ENCODE measurements around the gene JMJD1C. TPM values are rescaled to one million over a fixed set of nuclear protein-coding genes. Genes with fewer than 3 reads are reported as not detected.

The JMJD1C gene
- total and polyA plus RNA-seq, 4 experiments from 2014 or later = 22.8 to 115 (median 84.5) TPM

DNA sequence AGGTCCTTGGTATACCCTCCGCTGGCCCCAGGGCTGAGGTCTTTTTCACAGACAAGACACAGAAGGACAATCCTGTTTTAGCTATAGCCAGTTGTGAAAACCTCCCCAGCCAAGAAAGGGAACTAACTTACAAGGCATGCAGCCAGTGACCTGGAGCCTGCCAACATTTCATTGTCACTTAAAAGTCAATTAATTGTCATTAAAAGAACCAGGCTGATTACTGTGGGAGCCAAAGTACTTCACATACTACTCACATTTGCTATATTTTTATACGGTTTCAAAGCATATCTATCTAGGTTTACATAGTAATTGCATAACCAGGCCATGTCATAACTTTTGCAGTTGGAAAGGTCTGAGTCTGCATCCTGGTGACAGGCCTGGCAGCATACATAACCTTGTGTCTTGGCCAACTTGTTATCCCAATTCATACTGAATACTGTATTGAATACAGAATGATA, 301.6 kb downstream of the JMJD1C start:
- Mint-ChIP-seq H3K4me3 (no peak overlapping the region), H3K36me3 (peaks cover 11 to 35% of the 10 kb centered on the region in 2 donors), H3K27me3 (no peaks in the 10 kb centered on the region), H3K9me3 (peaks cover 0 to 2% (median 0%) of the 10 kb centered on the region in 8 donors), H3K4me1 (peaks cover 3 to 6% (median 5%) of the 10 kb centered on the region in 4 donors), H3K27ac (peak overlapping the region in 4 of 7 donors; percentile 16 to 48 (median 22))
- H3K36me3 ChIP-seq (ENCODE audit: insufficient read depth, low read length) = peaks cover 2% of the 10 kb centered on the region
- H3K4me3 ChIP-seq (ENCODE audit: low read length in 2 of 2) = no peak overlapping the region
- intact Hi-C loops (cut with micrococcal nuclease) = no loop called here
- ChIA-PET POLR2A (ENCODE audit: partially characterized antibody) (no interaction called here), CTCF (ENCODE audit: partially characterized antibody) (interaction anchor here (0.7 to 13.4 kb wide), 4 partner anchors 10 to 555 kb away, joined by 4 to 407 read pairs (median 60); no protein-coding TSS in a partner anchor)
- no peaks in the 10 kb centered on the region for H3K9me3 ChIP-seq (ENCODE audit: control insufficient read depth in 1 of 2, low read length in 2 of 2)
- H3K27me3 ChIP-seq (ENCODE audit: insufficient read depth, low read length) = no peaks in the 10 kb centered on the region
- H3K27ac ChIP-seq (ENCODE audit: low read depth, low read length) = no peak overlapping the region
- H3K4me1 ChIP-seq (ENCODE audit: insufficient read depth, low read length) = no peaks in the 10 kb centered on the region
- no peak for DNase-seq

DNA sequence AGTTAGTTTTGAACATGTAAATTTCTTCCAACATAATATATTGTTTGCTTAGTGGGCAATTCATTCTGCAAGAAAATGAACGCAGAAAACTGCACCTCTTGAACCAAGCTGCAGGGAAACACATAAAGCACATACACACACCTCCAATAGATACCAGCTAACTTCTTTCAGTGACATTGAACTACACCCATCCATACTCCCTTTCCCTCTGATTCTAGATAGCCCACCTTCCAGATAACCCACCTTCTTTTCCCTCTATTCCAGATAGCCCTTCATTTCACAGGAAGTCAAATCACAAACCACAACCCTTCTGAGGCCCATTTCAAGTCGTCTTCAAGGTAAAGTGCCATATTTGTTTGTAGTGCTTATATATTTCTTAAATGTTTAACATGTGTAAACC, 304.2 kb downstream of the JMJD1C start:
- H3K4me3 ChIP-seq (ENCODE audit: low read length in 2 of 2) = no peak overlapping the region
- Mint-ChIP-seq H3K27ac (peak overlapping the region in 4 of 7 donors; percentile 59 to 75 (median 65)), H3K27me3 (no peaks in the 10 kb centered on the region), H3K36me3 (peaks cover 7 to 22% of the 10 kb centered on the region in 2 donors), H3K9me3 (peaks cover 0 to 2% (median 0%) of the 10 kb centered on the region in 8 donors), H3K4me1 (peaks cover 7 to 12% (median 9%) of the 10 kb centered on the region in 4 donors), H3K4me3 (no peak overlapping the region)
- no peaks in the 10 kb centered on the region for H3K27me3 ChIP-seq (ENCODE audit: insufficient read depth, low read length)
- no peaks in the 10 kb centered on the region for H3K36me3 ChIP-seq (ENCODE audit: insufficient read depth, low read length)
- ChIA-PET CTCF (ENCODE audit: partially characterized antibody) (interaction anchor here (1.0 to 13.4 kb wide), 8 partner anchors 9 to 725 kb away, joined by 3 to 407 read pairs (median 5); no protein-coding TSS in a partner anchor), POLR2A (ENCODE audit: partially characterized antibody) (interaction anchor here (0.5 kb wide), 1 partner anchor 102 kb away, joined by 5 read pairs; no protein-coding TSS in a partner anchor)
- intact Hi-C loops (cut with micrococcal nuclease) = no loop called here
- H3K27ac ChIP-seq (ENCODE audit: low read depth, low read length) = no peak overlapping the region
- H3K9me3 ChIP-seq (ENCODE audit: control insufficient read depth in 1 of 2, low read length in 2 of 2) = no peaks in the 10 kb centered on the region
- no peak for DNase-seq
- H3K4me1 ChIP-seq (ENCODE audit: insufficient read depth, low read length) = no peaks in the 10 kb centered on the region

DNA sequence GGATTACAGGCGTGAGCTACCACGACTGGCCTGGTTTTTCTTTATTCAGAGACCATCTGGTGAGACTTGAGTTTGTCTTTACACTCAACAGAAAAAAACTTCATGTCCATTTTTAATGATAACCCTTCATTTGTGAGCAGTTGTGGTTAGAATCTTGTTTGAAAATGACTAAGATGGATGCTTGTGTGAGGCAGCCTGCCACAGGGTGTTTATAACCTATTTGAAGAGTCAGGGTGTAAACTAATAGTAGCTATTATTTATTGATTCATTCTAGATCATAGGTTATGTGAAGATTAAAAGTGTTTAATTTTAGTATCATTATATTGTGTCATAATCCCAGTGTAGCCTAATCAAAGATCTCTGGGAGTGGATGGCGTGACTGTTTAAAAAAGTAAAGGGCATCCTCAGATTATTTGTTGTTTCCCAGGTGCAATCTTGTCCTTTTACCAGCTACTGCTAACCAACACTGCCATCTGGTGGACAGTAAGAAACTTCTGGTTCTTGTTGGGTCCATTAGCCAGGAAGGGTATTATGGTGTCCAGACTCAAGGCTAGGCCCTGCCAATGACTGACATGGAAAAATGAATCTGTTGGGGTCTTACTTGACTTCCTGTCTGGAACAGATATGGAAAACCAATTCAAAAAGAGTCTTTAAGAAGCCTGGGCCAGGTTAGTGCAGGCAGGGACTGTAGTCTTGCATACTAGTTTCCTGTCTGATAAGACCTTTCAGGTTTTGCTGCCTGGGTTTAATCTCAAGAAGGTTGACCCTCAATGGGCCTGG, 307.7 kb downstream of the JMJD1C start:
- no peak overlapping the region for H3K4me3 ChIP-seq (ENCODE audit: low read length in 2 of 2)
- Mint-ChIP-seq H3K27me3 (no peaks in the 10 kb centered on the region), H3K4me1 (peaks cover 7 to 12% (median 9%) of the 10 kb centered on the region in 4 donors), H3K9me3 (peaks cover 0 to 2% (median 0%) of the 10 kb centered on the region in 8 donors), H3K4me3 (no peak overlapping the region), H3K27ac (peak overlapping the region in 2 of 7 donors; percentile 47), H3K36me3 (peaks cover 20 to 36% of the 10 kb centered on the region in 2 donors)
- intact Hi-C loops (cut with micrococcal nuclease) = loop anchor here (1.0 kb wide), 7 partner anchors 25 to 721 kb away; partner anchors contain the start of gene NRBF2
- H3K9me3 ChIP-seq (ENCODE audit: control insufficient read depth in 1 of 2, low read length in 2 of 2) = no peaks in the 10 kb centered on the region
- peaks cover 13% of the 10 kb centered on the region for H3K36me3 ChIP-seq (ENCODE audit: insufficient read depth, low read length)
- DNase-seq = peak; percentile 62 to 66 (median 64)
- ChIA-PET CTCF (ENCODE audit: partially characterized antibody) (interaction anchor here (0.6 to 6.3 kb wide), 42 partner anchors 9 to 913 kb away, joined by 3 to 76 read pairs (median 4); partner anchors contain the start of genes ADO and NRBF2), POLR2A (ENCODE audit: partially characterized antibody) (interaction anchor here (0.6 to 1.1 kb wide), 4 partner anchors 12 to 562 kb away, joined by 3 to 4 read pairs (median 3); partner anchors contain the start of gene NRBF2)
- H3K4me1 ChIP-seq (ENCODE audit: insufficient read depth, low read length) = no peaks in the 10 kb centered on the region
- no peaks in the 10 kb centered on the region for H3K27me3 ChIP-seq (ENCODE audit: insufficient read depth, low read length)
- no peak overlapping the region for H3K27ac ChIP-seq (ENCODE audit: low read depth, low read length)

DNA sequence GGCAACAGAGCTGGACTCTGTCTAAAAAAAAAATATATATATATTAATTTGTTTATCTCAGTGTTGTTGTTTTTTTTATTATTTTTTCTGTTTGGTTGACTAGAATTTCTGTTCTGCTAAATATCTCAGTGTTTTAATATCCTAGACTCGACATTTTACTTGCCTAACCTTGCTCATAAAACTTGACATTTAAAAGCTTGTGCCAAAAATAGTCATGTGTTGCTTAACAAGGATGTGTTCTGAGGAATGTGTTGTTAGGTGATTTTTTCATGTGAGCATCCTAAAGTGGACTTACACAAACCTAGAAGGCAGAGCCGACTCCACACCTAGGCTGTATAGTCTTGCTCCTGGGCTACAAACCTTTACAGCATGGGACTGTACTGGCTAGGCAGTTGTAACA, 309.5 kb downstream of the JMJD1C start:
- Histone ChIP-seq H3K4me1 (ENCODE audit: insufficient read depth, low read length) (no peaks in the 10 kb centered on the region), H3K4me3 (ENCODE audit: low read length in 2 of 2) (no peak overlapping the region), H3K36me3 (ENCODE audit: insufficient read depth, low read length) (peaks cover 19% of the 10 kb centered on the region), H3K9me3 (ENCODE audit: control insufficient read depth in 1 of 2, low read length in 2 of 2) (no peaks in the 10 kb centered on the region), H3K27ac (ENCODE audit: low read depth, low read length) (no peak overlapping the region), H3K27me3 (ENCODE audit: insufficient read depth, low read length) (no peaks in the 10 kb centered on the region)
- peaks cover 31 to 48% of the 10 kb centered on the region in 2 donors for H3K36me3 Mint-ChIP-seq
- DNase-seq = no peak
- POLR2A ChIA-PET (ENCODE audit: partially characterized antibody) = no interaction called here
- intact Hi-C loops (cut with micrococcal nuclease) = no loop called here
- H3K27ac Mint-ChIP-seq = peak overlapping the region in 1 of 7 donors; percentile 48
- CTCF ChIA-PET (ENCODE audit: partially characterized antibody) = interaction anchor here (1.0 to 6.3 kb wide), 18 partner anchors 9 to 718 kb away, joined by 3 to 76 read pairs (median 19); partner anchors contain the start of gene NRBF2
- no peaks in the 10 kb centered on the region for H3K27me3 Mint-ChIP-seq
- peaks cover 4 to 6% (median 6%) of the 10 kb centered on the region in 4 donors for H3K4me1 Mint-ChIP-seq
- no peak overlapping the region for H3K4me3 Mint-ChIP-seq
- H3K9me3 Mint-ChIP-seq = no peaks in the 10 kb centered on the region

DNA sequence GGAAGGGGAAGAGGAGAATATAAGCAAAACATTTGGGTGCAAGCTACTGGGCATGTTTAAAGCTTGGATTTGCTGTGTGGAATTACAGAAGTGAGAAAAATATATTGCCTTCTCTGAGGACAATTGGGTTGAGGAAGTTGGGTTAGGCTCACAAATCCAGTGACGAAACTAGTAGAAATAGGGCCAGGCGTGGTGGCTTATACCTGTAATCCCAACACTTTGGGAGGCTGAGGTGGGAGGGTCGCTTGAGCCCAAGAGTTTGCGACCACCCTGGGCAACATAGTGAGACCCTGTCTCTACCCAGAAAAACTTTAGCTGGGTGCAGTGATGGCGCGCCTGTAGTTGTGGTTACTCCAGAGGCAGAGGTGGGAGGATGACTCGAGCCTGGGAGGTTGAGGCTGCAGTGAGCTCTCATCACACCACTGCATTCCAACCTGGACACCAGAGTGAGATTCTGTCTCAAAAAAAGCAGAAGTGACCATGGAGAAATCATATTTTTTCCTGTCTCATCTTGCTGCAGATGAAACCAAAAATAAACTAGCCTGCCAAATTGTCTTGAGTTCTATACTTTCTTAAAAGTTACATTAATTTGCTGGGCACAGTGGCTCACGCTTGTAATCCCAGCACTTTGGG, 310.3 kb downstream of the JMJD1C start:
- H3K4me3 ChIP-seq (ENCODE audit: low read length in 2 of 2) = no peak overlapping the region
- peaks cover 19% of the 10 kb centered on the region for H3K36me3 ChIP-seq (ENCODE audit: insufficient read depth, low read length)
- intact Hi-C loops (cut with micrococcal nuclease) = no loop called here
- Mint-ChIP-seq H3K36me3 (peaks cover 35 to 52% of the 10 kb centered on the region in 2 donors), H3K27ac (peak overlapping the region in 2 of 7 donors; percentile 25 to 43), H3K27me3 (no peaks in the 10 kb centered on the region), H3K9me3 (no peaks in the 10 kb centered on the region), H3K4me1 (peaks cover 2 to 10% (median 7%) of the 10 kb centered on the region in 4 donors), H3K4me3 (no peak overlapping the region)
- POLR2A ChIA-PET (ENCODE audit: partially characterized antibody) = no interaction called here
- H3K27ac ChIP-seq (ENCODE audit: low read depth, low read length) = no peak overlapping the region
- no peaks in the 10 kb centered on the region for H3K4me1 ChIP-seq (ENCODE audit: insufficient read depth, low read length)
- CTCF ChIA-PET (ENCODE audit: partially characterized antibody) = interaction anchor here (1.6 to 6.3 kb wide), 12 partner anchors 8 to 718 kb away, joined by 3 to 76 read pairs (median 38); partner anchors contain the start of gene NRBF2
- H3K27me3 ChIP-seq (ENCODE audit: insufficient read depth, low read length) = no peaks in the 10 kb centered on the region
- H3K9me3 ChIP-seq (ENCODE audit: control insufficient read depth in 1 of 2, low read length in 2 of 2) = no peaks in the 10 kb centered on the region
- no peak for DNase-seq

- ChIA-PET CTCF (ENCODE audit: partially characterized antibody) (interaction anchor here (4.6 to 4.8 kb wide), 4 partner anchors 12 to 717 kb away, joined by 49 to 66 read pairs (median 59); no protein-coding TSS in a partner anchor), POLR2A (ENCODE audit: partially characterized antibody) (no interaction called here)
- H3K4me3 ChIP-seq (ENCODE audit: low read length in 2 of 2) = no peak overlapping the region
- no peaks in the 10 kb centered on the region for H3K9me3 ChIP-seq (ENCODE audit: control insufficient read depth in 1 of 2, low read length in 2 of 2)
- H3K4me1 Mint-ChIP-seq = peaks cover 2 to 10% (median 7%) of the 10 kb centered on the region in 4 donors
- intact Hi-C loops (cut with micrococcal nuclease) = no loop called here
- H3K27ac ChIP-seq (ENCODE audit: low read depth, low read length) = no peak overlapping the region
- no peaks in the 10 kb centered on the region for H3K4me1 ChIP-seq (ENCODE audit: insufficient read depth, low read length)
- H3K27me3 Mint-ChIP-seq = no peaks in the 10 kb centered on the region
- DNase-seq = no peak
- peaks cover 19% of the 10 kb centered on the region for H3K36me3 ChIP-seq (ENCODE audit: insufficient read depth, low read length)
- H3K9me3 Mint-ChIP-seq = no peaks in the 10 kb centered on the region
- H3K4me3 Mint-ChIP-seq = no peak overlapping the region
- peaks cover 35 to 54% of the 10 kb centered on the region in 2 donors for H3K36me3 Mint-ChIP-seq
- H3K27me3 ChIP-seq (ENCODE audit: insufficient read depth, low read length) = no peaks in the 10 kb centered on the region
- H3K27ac Mint-ChIP-seq = peak overlapping the region in 2 of 7 donors; percentile 36 to 43
Observed at GRCh38 chr10:63154546-63155387, 311.0 kb downstream of the JMJD1C start.

Data from CD4-positive, alpha-beta memory T cell (primary cell).